Measurements from ENCODE around the gene NCAPG2.
A peak's percentile ranks its signal among the peaks of the same experiment; 100 is the strongest.
"Not testable (repeated sequence)": the region's sequence is repeated elsewhere in the genome, so short reads cannot be mapped to it uniquely, and the experiment has no call there.

The NCAPG2 gene

DNA sequence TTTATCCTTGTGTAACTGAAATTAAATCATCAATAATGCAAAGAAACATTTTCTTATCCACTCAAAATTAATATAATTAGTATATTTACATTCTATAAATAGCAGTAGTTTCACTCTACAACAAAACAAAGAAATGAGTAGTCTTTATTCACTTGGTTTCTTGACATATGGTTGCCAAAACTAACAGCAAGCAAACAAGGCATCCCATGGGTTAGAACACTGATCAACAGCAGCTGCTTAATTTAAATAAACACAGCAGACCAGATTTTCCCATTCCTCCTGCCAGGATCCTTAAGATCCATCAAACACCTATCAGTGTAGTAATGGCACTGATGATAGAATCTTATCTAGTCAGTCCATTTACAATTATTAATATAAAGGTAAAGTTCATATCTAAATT is 22.1 kb downstream of the NCAPG2 start:
- TF ChIP-seq, protein P1, sequence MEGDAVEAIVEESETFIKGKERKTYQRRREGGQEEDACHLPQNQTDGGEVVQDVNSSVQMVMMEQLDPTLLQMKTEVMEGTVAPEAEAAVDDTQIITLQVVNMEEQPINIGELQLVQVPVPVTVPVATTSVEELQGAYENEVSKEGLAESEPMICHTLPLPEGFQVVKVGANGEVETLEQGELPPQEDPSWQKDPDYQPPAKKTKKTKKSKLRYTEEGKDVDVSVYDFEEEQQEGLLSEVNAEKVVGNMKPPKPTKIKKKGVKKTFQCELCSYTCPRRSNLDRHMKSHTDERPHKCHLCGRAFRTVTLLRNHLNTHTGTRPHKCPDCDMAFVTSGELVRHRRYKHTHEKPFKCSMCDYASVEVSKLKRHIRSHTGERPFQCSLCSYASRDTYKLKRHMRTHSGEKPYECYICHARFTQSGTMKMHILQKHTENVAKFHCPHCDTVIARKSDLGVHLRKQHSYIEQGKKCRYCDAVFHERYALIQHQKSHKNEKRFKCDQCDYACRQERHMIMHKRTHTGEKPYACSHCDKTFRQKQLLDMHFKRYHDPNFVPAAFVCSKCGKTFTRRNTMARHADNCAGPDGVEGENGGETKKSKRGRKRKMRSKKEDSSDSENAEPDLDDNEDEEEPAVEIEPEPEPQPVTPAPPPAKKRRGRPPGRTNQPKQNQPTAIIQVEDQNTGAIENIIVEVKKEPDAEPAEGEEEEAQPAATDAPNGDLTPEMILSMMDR (conservative IDR thresholded peaks at IDR 0.05; ENCODE audit: control insufficient read depth, insufficient read depth, low read depth, low read length) = no peak

DNA sequence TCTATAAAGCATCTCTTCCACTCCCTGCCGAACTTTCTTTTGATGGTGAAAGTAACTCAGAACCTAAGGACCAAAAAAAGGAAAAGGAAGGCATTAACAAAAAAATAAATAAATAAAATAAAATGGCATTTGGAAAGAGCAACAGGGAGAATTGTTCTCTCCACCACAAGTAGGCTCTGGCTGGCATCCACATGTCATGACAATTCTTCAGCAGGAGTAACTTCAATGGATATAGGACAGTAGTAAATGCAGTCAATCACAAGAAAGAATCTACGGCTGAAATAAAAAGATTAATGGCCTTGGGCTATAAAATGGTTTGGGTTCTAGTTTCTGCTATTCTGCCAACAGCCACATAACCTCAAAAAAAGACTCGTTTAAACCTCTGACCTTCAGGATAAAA is 23.9 kb downstream of the NCAPG2 start:
- TF ChIP-seq, protein P1 (conservative IDR thresholded peaks at IDR 0.05; ENCODE audit: control insufficient read depth, insufficient read depth, low read depth, low read length) = no peak
- no peak overlapping the region for H3K4me3 ChIP-seq (ENCODE audit: control insufficient read depth, low read depth, low read length)
- DNase-seq (ENCODE audit: low read depth) = no peak

More for the DNA sequence above, 22.1 kb downstream of the NCAPG2 start:
- peak; percentile 33 for DNase-seq (ENCODE audit: low read depth)
- H3K4me3 ChIP-seq (ENCODE audit: control insufficient read depth, low read depth, low read length) = no peak overlapping the region

DNA sequence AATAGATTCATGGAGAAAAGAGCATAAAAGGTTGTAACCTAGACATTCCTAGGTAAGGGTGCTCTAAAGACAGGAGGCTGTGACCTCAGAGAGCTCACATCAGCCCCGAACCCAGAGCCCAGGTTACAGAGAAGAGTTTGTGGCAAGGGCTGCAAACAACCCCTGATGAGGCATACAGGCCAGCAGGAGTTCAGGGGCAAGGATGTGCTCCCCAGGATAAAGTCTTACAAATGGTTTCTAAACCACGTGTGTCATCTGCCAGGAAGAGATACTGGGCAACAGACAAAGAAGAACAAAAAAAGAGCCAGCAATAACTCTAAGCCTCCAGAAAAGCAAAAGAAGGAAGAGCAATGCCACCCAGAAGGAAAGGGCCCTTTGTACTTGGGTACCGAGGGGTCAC is 27.7 kb downstream of the NCAPG2 start:
- DNase-seq (ENCODE audit: low read depth) = peak; percentile 37
- no peak overlapping the region for H3K4me3 ChIP-seq (ENCODE audit: control insufficient read depth, low read depth, low read length)
- TF ChIP-seq, protein P1 (conservative IDR thresholded peaks at IDR 0.05; ENCODE audit: control insufficient read depth, insufficient read depth, low read depth, low read length) = no peak

DNA sequence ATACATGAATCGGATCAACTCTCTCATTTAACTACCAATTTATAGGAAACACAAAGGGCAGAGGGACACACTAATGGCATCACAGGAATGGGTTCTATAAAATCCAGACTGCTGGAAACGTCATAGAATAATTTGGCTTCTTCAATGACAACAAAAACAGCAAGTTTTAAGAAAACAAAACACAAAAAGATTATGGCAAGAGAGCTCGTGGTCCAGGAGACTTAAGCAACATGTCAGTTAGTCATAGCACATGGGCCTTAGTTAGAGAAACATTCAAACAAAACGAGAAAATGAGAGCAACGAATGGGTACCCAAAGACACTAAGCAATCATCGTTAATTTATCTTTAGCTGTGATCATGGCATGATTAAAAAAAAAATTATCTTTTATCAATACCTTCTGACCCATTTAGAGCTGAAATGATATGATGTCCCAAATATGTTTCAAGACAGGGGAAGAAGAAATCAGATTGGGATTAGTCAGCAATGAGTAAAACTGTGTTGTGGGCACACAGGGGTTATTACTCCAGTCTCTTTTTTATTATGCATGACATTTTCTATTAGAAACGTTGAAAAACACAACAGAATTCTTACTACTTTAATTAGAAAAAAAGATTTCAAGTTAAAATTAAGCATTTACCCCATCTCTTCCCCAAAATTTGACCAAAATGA is 28.3 kb downstream of the NCAPG2 start:
- H3K4me3 ChIP-seq (ENCODE audit: control insufficient read depth, low read depth, low read length) = no peak overlapping the region

DNA sequence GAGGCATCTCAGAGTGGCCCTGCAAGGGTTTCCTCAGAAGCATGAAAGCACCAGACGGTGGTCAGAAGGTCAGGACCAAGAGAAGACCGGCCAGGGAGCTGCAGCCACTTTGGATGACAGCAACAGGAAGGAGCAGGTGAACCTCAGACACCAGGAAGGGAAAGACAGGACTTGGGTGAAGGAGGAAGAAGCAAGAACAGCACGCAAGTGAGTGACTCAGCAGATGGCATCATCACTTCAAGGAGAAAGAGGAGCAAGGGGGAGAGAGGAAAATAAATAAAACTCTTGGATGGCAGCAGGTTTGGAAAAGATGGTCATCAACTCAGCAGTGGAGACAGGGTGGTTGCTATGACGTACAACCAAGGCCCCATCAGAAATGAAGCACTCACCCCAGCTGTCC is 31.6 kb downstream of the NCAPG2 start:
- TF ChIP-seq, protein P1 (conservative IDR thresholded peaks at IDR 0.05; ENCODE audit: control insufficient read depth, insufficient read depth, low read depth, low read length) = no peak
- DNase-seq (ENCODE audit: low read depth) = peak; percentile 60
- no peak overlapping the region for H3K4me3 ChIP-seq (ENCODE audit: control insufficient read depth, low read depth, low read length)

More for the DNA sequence above, 28.3 kb downstream of the NCAPG2 start:
- peak; percentile 81 for DNase-seq (ENCODE audit: low read depth)
- TF ChIP-seq, protein P1 (conservative IDR thresholded peaks at IDR 0.05; ENCODE audit: control insufficient read depth, insufficient read depth, low read depth, low read length) = no peak

DNA sequence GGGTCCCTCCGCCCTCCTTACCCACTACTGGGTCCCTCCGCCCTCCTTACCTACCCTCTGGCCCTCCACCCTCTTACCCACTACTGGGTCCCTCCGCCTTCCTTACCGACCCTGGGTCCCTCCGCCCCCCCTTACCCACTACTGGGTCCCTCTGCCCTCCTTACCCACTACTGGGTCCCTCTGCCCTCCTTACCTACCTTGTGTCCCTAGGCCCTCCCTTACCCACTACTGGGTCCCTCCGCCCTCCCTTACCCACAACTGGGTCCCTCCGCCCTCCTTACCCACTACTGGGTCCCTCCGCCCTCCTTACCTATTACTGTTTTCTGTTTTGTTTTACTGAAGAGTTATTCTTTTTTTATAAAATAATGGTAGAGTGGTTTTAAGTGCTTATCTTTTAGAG is 36.5 kb downstream of the NCAPG2 start:
- not testable (repeated sequence) for H3K4me3 ChIP-seq (ENCODE audit: control insufficient read depth, low read depth, low read length); DNase-seq (ENCODE audit: low read depth)

DNA sequence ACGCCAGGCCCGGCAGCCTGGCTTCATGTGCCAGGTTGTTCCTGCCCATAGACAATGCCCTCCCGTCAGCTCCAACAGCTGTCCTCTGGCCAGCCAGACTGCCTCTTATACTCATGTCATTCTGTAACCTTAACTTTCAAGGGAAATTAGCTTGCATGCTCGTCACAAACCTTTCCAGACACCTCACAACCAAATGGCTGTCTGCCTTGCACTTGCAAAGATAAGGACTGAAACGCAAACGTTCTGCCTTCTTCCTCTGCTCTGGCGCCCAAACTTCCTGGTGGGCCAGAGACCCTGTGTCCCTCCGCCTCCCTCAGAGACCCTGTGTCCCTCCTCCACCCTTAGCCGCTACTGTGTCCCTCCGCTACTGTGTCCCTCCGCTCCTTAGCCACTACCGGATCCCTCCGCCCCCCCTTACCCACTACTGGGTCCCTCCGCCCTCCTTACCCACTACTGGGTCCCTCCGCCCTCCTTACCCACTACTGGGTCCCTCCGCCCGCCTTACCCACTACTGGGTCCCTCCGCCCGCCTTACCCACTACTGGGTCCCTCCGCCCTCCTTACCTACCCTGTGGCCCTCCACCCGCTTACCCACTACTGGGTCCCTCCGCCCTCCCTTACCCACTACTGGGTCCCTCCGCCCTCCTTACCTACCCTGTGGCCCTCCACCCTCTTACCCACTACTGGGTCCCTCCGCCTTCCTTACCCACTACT is 37.5 kb downstream of the NCAPG2 start:
- DNase-seq (ENCODE audit: low read depth); H3K4me3 ChIP-seq (ENCODE audit: control insufficient read depth, low read depth, low read length): not testable (repeated sequence)
